NCI-H1417 treated with DMSO at 0.1 percent for 48 hours (cell line): Measurements from ENCODE around the gene ABR.
"Not testable (repeated sequence)": the region's sequence is repeated elsewhere in the genome, so short reads cannot be mapped to it uniquely, and the experiment has no call there.

Source experiments
- DNase-seq: peaks from one replicate; lab custom pipeline; 2025; lab: John Stamatoyannopoulos, UW

The ABR gene

GRCh38 chr17:1047879-1048470 lies 131.8 kb downstream of the ABR start:
- no peak for DNase-seq

- DNase-seq = no peak
These were observed 132.5 kb downstream of the ABR start for GRCh38 chr17:1047177-1047878.

- DNase-seq = no peak
These were observed 134.3 kb downstream of the ABR start for GRCh38 chr17:1045456-1045855.

GRCh38 chr17:1044387-1045009 lies 135.3 kb downstream of the ABR start:
- DNase-seq = not testable (repeated sequence)

DNA sequence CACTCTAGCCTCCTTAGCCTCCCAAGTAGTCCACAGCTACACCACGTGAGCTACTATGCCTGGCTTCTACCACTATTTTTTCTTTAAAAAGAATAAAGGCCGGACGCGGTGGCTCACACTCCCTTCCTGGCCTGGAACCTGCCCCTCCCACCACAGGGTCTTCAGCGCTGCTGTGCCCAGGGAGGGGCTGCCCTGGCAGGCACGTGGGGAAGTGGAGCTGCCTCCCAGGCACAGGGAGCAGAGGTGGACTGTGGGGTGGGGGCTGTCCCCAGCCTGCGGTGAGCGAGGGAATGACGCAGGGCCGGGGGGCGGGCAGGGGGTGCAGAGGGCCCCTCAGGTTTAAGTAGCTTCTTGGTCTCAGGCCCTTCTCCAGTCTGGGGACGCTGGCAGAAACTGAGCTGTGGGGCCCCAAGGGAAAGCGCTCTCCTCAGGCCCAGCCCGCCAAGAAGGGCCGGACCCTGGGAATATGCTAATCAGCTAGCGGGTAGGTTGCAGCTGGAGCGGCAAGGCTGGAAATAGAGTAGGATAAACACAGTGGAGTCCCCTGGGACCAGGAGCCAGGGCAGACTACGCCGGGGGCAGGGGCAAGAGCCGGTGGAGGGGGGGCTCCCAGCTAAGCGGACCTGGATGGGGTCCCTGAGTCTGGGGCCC lies 136.1 kb downstream of the ABR start:
- no peak for DNase-seq

- DNase-seq = no peak
These were observed 137.3 kb downstream of the ABR start for GRCh38 chr17:1042486-1042885.

- no peak for DNase-seq
These were observed 138.0 kb downstream of the ABR start for GRCh38 chr17:1041746-1042145.

DNA sequence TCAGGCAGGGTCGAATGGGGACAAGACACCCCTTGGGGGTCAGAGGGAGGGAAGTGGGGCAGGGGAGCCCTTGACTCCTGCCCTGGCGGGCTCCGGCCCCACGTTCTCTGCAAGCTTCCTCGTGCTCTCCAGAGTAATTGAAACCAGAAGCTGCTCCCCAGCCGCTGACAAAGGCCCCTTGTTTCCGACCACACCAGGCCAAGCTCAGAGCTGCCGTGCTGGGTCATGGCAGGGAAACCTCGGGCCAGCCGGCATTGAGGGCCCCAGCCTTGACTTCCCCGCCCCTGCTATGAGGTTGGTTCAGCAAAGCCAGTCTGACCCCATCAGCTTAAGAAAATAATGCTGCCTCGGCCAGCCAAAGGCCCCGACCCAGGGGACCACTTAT lies 139.6 kb downstream of the ABR start:
- no peak for DNase-seq

GRCh38 chr17:1039511-1040215 lies 140.1 kb downstream of the ABR start:
- no peak for DNase-seq

GRCh38 chr17:1039123-1039507 lies 140.7 kb downstream of the ABR start:
- no peak for DNase-seq

- DNase-seq = no peak
These were observed 141.2 kb downstream of the ABR start for GRCh38 chr17:1038459-1039122.

DNA sequence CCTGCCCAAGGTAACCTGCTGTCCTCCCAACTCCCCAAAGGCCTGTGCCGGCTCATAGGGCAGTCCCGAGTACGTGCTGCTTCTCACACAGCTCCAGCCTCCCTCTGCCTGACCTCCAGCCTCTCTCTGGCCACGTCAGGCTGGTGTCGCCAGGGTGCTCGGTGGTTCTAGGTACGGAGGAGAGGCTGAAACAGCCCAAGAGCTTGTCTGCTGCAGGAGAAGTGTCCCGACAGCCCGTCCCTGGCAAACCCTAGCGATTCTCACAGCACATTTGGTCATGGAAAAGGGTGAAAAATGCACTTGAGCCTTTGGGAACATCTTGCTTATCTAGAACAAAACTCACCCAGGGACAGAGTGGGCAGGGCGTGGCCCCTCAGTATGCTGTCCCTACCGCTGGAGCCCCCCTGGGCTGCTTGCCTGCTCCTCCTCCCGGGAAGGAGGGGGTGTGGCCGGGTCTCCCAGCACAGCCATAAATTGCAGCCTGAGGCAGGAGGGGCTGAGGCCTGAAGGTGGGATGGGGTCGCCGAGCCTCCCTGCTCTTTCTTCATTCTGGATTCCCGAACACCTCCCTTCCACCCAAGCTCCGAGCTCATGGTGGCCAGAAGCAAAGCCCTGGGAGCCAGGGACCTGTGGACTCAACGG lies 142.4 kb downstream of the ABR start:
- no peak for DNase-seq

GRCh38 chr17:1036845-1037237 lies 142.9 kb downstream of the ABR start:
- DNase-seq = no peak

DNA sequence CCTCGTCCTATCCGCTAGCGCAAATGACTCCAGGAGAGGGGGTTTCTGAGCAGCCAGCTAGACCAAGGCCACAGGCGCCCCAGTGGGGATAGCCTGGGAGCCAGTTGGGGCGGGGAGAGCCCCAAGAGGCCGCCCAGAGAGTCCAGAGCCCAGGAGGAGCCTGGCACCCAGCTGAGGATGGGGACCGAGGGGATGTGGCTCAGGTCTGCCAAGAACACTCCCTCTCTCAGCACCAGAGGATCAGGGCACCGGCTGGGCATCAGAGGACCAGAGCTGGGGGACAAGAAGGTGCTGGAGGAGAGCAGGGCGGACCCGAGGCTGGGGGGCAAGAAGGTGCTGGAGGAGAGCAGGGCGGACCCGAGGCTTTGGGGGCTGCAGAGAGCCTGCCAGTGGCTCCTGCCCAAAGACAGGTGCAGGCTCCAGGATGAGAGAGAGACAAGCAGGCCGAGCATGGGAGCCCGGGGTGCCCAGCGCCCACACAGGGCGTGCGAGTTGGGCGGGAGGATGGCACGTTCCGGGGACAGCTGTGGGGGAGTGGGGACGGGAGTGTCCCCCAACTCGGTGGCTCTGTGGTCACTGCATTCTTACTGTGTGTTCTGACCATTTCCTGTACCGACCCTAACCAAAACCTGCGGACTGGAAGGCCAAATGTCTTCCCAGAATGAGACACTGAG lies 143.5 kb downstream of the ABR start:
- DNase-seq = no peak

DNA sequence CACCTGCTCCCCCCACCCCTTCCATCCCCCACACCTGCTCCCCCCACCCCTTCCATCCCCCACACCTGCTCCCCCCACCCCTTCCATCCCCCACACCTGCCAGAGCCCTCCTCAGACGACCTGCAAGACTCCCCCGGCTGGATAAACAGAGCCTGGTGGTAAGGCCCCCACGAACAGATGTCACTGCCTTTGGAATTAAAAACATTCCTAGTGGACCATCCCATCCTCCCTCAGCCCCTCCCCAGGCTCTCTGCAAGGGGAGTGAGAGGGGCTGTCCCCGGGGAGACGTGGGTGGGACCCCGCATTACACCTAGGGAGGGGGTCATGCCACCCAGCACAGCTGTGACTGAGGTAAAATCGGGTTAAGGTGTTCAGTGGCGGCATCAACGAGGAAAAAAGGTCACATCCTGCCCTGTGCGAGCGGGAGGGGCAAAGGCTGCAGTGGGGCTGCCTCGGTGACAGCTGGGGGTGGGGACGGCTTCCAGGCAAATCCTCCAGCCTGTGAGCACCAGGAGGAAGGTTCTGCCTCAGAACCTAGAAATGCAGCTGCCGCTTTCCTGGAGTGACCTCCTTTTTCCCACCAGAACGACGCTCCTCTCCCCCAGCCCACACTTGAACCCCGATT lies 144.1 kb downstream of the ABR start:
- no peak for DNase-seq

- no peak for DNase-seq
These were observed 145.1 kb downstream of the ABR start for GRCh38 chr17:1034652-1035210.

- DNase-seq = no peak
These were observed 146.3 kb downstream of the ABR start for GRCh38 chr17:1033503-1033902.

- no peak for DNase-seq
These were observed 147.4 kb downstream of the ABR start for GRCh38 chr17:1032391-1032790.

DNA sequence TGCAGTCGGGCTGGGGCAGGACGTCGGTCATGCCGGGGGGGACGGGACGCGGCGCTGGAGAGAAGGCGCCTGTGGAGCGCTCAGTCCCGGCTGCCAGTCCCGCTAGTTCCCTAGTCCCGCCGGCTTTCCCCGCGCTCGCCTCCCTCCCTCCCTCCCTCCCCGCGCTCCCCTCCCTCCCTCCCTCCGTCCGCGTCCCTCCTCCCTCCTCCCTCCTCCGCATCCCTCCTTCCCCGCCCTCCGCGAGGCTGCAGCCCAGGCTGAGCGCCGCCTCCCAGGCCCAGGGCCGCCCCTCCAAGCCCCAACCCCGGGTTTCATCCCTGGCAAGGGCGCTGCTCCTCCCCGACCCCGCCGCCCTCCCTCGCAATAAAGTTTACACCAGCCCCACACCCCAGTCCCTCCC lies 148.1 kb downstream of the ABR start:
- no peak for DNase-seq
